H9 (cell line): ENCODE measurements around the gene THSD7B. TPM values are rescaled to one million over a fixed set of nuclear protein-coding genes. Genes with fewer than 3 reads are reported as not detected.

ENCODE experiments used
- DNase-seq: peaks from one replicate; pipeline ENCODE4 v3.0.0-alpha.2; 2017
- H2AFZ ChIP-seq: one replicate; pipeline ENCODE4 v1.6.1; 2013; ENCODE audit warnings: mild to moderate bottlenecking, low read length, control low read depth, moderate library complexity
- H2AK5ac ChIP-seq: 2 replicates; pipeline ENCODE4 v1.6.1; 2013; ENCODE audit warnings: low read length, control low read depth, mixed read lengths; ENCODE audit not compliant: insufficient read length
- H2BK120ac ChIP-seq: one replicate; pipeline ENCODE4 v1.6.1; 2013; ENCODE audit warnings: low read depth, mild to moderate bottlenecking, low read length, control low read depth, inconsistent platforms; ENCODE audit not compliant: poor library complexity, severe bottlenecking
- H2BK12ac ChIP-seq: 2 replicates; pipeline ENCODE4 v1.6.1; 2013; ENCODE audit warnings: low read length, control low read depth, mixed read lengths, low read depth; ENCODE audit not compliant: insufficient read length
- H2BK15ac ChIP-seq: 2 replicates; pipeline ENCODE4 v1.6.1; 2013; ENCODE audit warnings: low read depth, low read length, control low read depth
- H2BK20ac ChIP-seq: one replicate; pipeline ENCODE4 v1.6.1; 2013; ENCODE audit warnings: low read depth, mild to moderate bottlenecking, low read length, control low read depth, inconsistent platforms; ENCODE audit not compliant: poor library complexity, severe bottlenecking
- H2BK5ac ChIP-seq: 2 replicates; pipeline ENCODE4 v1.6.1; 2013; ENCODE audit warnings: low read length, control low read depth, mixed read lengths; ENCODE audit not compliant: insufficient read length
- H3K14ac ChIP-seq: 2 replicates; pipeline ENCODE4 v1.6.1; 2013; ENCODE audit warnings: low read length, control low read depth; ENCODE audit not compliant: insufficient read depth
- H3K18ac ChIP-seq: 2 replicates; pipeline ENCODE4 v1.6.1; 2013; ENCODE audit warnings: low read depth, mild to moderate bottlenecking, mixed read lengths, low read length, control low read depth; ENCODE audit not compliant: insufficient read length
- H3K23ac ChIP-seq: 2 replicates; pipeline ENCODE4 v1.6.1; 2013; ENCODE audit warnings: low read length, control low read depth, mixed read lengths, low read depth; ENCODE audit not compliant: insufficient read length
- H3K23me2 ChIP-seq: 2 replicates; pipeline ENCODE4 v1.6.1; 2013; ENCODE audit warnings: low read depth, mild to moderate bottlenecking, mixed read lengths, low read length, control low read depth; ENCODE audit not compliant: insufficient read length, poor library complexity, severe bottlenecking
- H3K27ac ChIP-seq: 2 replicates; pipeline ENCODE4 v1.5.1; 2013; ENCODE audit warnings: low read length, control low read depth, mixed read lengths, low read depth; ENCODE audit not compliant: insufficient read length
- H3K27me3 ChIP-seq: 2 replicates; pipeline ENCODE4 v1.6.1; 2013; ENCODE audit warnings: low read length, control low read depth, inconsistent platforms; ENCODE audit not compliant: insufficient read depth
- H3K4ac ChIP-seq: 2 replicates; pipeline ENCODE4 v1.6.1; 2013; ENCODE audit warnings: low read depth, mild to moderate bottlenecking, control low read depth, inconsistent platforms, low read length, moderate library complexity
- H3K4me1 ChIP-seq: 2 replicates; pipeline ENCODE4 v1.6.1; 2013; ENCODE audit warnings: low read length, control low read depth, inconsistent platforms; ENCODE audit not compliant: insufficient read depth
- H3K4me2 ChIP-seq: 2 replicates; pipeline ENCODE4 v1.6.1; 2013; ENCODE audit warnings: low read length, control low read depth, mixed read lengths; ENCODE audit not compliant: insufficient read length, insufficient read depth
- H3K56ac ChIP-seq: 2 replicates; pipeline ENCODE4 v1.6.1; 2013; ENCODE audit warnings: low read depth, mild to moderate bottlenecking, mixed read lengths, low read length, control low read depth; ENCODE audit not compliant: insufficient read length
- H3K79me1 ChIP-seq: 2 replicates; pipeline ENCODE4 v1.6.1; 2013; ENCODE audit warnings: low read depth, mild to moderate bottlenecking, moderate library complexity, low read length, control low read depth, inconsistent platforms; ENCODE audit not compliant: insufficient read depth, poor library complexity, severe bottlenecking
- H3K79me2 ChIP-seq: 2 replicates; pipeline ENCODE4 v1.6.1; 2013; ENCODE audit warnings: low read length, control low read depth, inconsistent platforms; ENCODE audit not compliant: insufficient read depth
- H3K9ac ChIP-seq: 2 replicates; pipeline ENCODE4 v1.6.1; 2013; ENCODE audit warnings: low read length, control low read depth, mixed read lengths; ENCODE audit not compliant: insufficient read length; ENCODE audit errors: extremely low read depth
- H3K9me3 ChIP-seq: one replicate; pipeline ENCODE4 v1.6.1; 2013; ENCODE audit warnings: low read depth, low read length, inconsistent platforms; ENCODE audit not compliant: control insufficient read depth
- H3T11ph ChIP-seq: one replicate; pipeline ENCODE4 v1.6.1; 2013; ENCODE audit warnings: mild to moderate bottlenecking, low read length, control low read depth, inconsistent platforms
- H4K20me1 ChIP-seq: one replicate; pipeline ENCODE4 v1.6.1; 2013; ENCODE audit not compliant: control insufficient read depth, insufficient read length, insufficient read depth
- H4K5ac ChIP-seq: 2 replicates; pipeline ENCODE4 v1.6.1; 2013; ENCODE audit warnings: low read depth, mild to moderate bottlenecking, mixed read lengths, low read length, control low read depth; ENCODE audit not compliant: insufficient read length
- H4K8ac ChIP-seq: replicated peaks from 2 replicates; pipeline ENCODE4 v1.6.1; 2013; ENCODE audit warnings: low read length, control low read depth, mixed read lengths, low read depth; ENCODE audit not compliant: insufficient read length
- H4K91ac ChIP-seq: 2 replicates; pipeline ENCODE4 v1.6.1; 2013; ENCODE audit warnings: low read depth, mild to moderate bottlenecking, moderate library complexity, mixed read lengths, low read length, control low read depth; ENCODE audit not compliant: insufficient read length
- H3K27ac Mint-ChIP-seq, 3 experiments: 2 replicates in 2 of 3; 3 replicates in 1 of 3; pipeline ENCODE4 v1.8.0; 2020 to 2021; ENCODE audit warnings: mixed read lengths in 3 of 3, mild to moderate bottlenecking in 1 of 3, moderate library complexity in 1 of 3
- H3K27me3 Mint-ChIP-seq: 2 replicates; pipeline ENCODE4 v1.8.0; 2021; ENCODE audit warnings: low read depth, mild to moderate bottlenecking, moderate library complexity, mixed read lengths
- H3K36me3 Mint-ChIP-seq, 3 experiments: 2 replicates in 2 of 3; 3 replicates in 1 of 3; pipeline ENCODE4 v1.8.0; 2020 to 2021; ENCODE audit warnings: low read depth in 3 of 3, mixed read lengths in 3 of 3; ENCODE audit not compliant: insufficient read depth in 1 of 3
- H3K4me1 Mint-ChIP-seq, 2 experiments: 2 replicates each; pipeline ENCODE4 v1.8.0; 2020; ENCODE audit warnings: mixed read lengths in 2 of 2
- H3K4me3 Mint-ChIP-seq, 2 experiments: 2 replicates in 1 of 2; 3 replicates in 1 of 2; pipeline ENCODE4 v1.8.0; 2020 to 2021; ENCODE audit warnings: mild to moderate bottlenecking in 2 of 2, mixed read lengths in 2 of 2, moderate library complexity in 1 of 2
- H3K9me3 Mint-ChIP-seq, 2 experiments: 2 replicates in 1 of 2; 3 replicates in 1 of 2; pipeline ENCODE4 v1.8.0; 2020; ENCODE audit warnings: mild to moderate bottlenecking in 2 of 2, mixed read lengths in 2 of 2, moderate library complexity in 1 of 2
- WGBS: extraction: QIAGEN DNeasy Blood & Tissue Kit; methylation state at CpG from one replicate; pipeline ENCODE4 v1.1.7; 2013; ENCODE audit warnings: missing lambda C conversion rate, low lambda C conversion rate, mixed read lengths; ENCODE audit not compliant: insufficient read length; ENCODE audit errors: extremely low coverage; 5-methylcytosine and 5-hydroxymethylcytosine counted together
- total RNA-seq: library from RNA; stranded (reverse); gene quantifications from 2 replicates; pipeline ENCODE4 v1.2.1, GENCODE V29; 2021
- TF ChIP-seq, protein P1 (sequence below): fragments of 200-600 bp; sonication (generic); conservative IDR thresholded peaks from 3 replicates; pipeline ENCODE4 v1.8.0; 2021; ENCODE audit warnings: antibody characterized with exemption, mild to moderate bottlenecking

The THSD7B gene
- total RNA-seq, 1 experiment from 2014 or later, result 0.85 TPM

DNA sequence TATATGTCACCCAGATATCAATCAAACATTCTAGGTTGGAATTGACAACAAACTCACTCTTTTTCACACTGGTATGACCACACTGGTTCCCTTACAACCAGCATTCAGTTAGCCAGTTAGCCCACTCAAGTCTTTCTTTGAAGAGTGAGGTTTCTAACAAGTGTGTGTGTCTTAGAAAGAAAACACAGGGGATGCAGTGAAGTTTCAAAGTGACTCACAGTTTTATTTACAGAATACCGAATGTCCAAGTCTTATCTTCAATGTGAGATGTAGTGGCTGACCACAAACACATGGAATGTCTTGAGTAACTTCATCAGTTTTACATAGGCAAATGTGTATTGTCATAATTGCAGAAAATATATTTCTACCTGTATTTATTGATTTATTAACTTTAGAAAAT lies 924.2 kb downstream of the THSD7B start:
- no peak overlapping the region for H2BK5ac ChIP-seq
- TF ChIP-seq, protein P1, sequence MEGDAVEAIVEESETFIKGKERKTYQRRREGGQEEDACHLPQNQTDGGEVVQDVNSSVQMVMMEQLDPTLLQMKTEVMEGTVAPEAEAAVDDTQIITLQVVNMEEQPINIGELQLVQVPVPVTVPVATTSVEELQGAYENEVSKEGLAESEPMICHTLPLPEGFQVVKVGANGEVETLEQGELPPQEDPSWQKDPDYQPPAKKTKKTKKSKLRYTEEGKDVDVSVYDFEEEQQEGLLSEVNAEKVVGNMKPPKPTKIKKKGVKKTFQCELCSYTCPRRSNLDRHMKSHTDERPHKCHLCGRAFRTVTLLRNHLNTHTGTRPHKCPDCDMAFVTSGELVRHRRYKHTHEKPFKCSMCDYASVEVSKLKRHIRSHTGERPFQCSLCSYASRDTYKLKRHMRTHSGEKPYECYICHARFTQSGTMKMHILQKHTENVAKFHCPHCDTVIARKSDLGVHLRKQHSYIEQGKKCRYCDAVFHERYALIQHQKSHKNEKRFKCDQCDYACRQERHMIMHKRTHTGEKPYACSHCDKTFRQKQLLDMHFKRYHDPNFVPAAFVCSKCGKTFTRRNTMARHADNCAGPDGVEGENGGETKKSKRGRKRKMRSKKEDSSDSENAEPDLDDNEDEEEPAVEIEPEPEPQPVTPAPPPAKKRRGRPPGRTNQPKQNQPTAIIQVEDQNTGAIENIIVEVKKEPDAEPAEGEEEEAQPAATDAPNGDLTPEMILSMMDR, result no peak
- no peaks in the 10 kb centered on the region for H3K4me1 ChIP-seq
- H2BK120ac ChIP-seq, result no peak overlapping the region
- Mint-ChIP-seq H3K4me3 (no peak overlapping the region), H3K4me1 (peaks cover 11 to 25% of the 10 kb centered on the region in 2 experiments), H3K27me3 (peaks cover 3% of the 10 kb centered on the region; the same call in 1 of the 2 replicates), H3K27ac (no peak overlapping the region), H3K36me3 (peaks cover 0 to 8% (median 4%) of the 10 kb centered on the region in 3 experiments; a peak in 2 of 7 replicates), H3K9me3 (peaks cover 0 to 2% of the 10 kb centered on the region in 2 experiments; a peak in 4 of 5 replicates)
- no peak overlapping the region for H4K8ac ChIP-seq
- no peak overlapping the region for H3K4ac ChIP-seq
- no peaks in the 10 kb centered on the region for H4K20me1 ChIP-seq
- no peak overlapping the region for H3T11ph ChIP-seq
- H3K27ac ChIP-seq, result no peak overlapping the region
- H4K91ac ChIP-seq, result no peak overlapping the region
- no peak overlapping the region for H2BK12ac ChIP-seq
- H3K9ac ChIP-seq, result no peak overlapping the region
- no peaks in the 10 kb centered on the region for H3K79me1 ChIP-seq
- no peaks in the 10 kb centered on the region for H3K79me2 ChIP-seq
- H2BK15ac ChIP-seq, result no peak overlapping the region
- H3K23ac ChIP-seq, result no peak overlapping the region
- no peak overlapping the region for H2AK5ac ChIP-seq
- WGBS, result no CpG with 5 or more reads among the region's 1 CpG
- H2BK20ac ChIP-seq, result no peak overlapping the region
- no peak overlapping the region for H4K5ac ChIP-seq
- no peak overlapping the region for H3K4me2 ChIP-seq
- H2AFZ ChIP-seq, result no peak overlapping the region
- H3K14ac ChIP-seq, result no peak overlapping the region
- no peak for DNase-seq
- no peaks in the 10 kb centered on the region for H3K27me3 ChIP-seq
- H3K18ac ChIP-seq, result no peak overlapping the region
- no peaks in the 10 kb centered on the region for H3K9me3 ChIP-seq
- no peak overlapping the region for H3K56ac ChIP-seq
- no peaks in the 10 kb centered on the region for H3K23me2 ChIP-seq
